ENCODE data around the gene BPIFB2. TPM values are rescaled to one million over a fixed set of nuclear protein-coding genes. Genes with fewer than 3 reads are reported as not detected.

Gene BPIFB2
- total RNA-seq, 1 donor from 2014 or later: not detected

- TF ChIP-seq CTCF (IDR thresholded peaks at IDR 0.05; ENCODE audit: insufficient read depth, low read length, severe bottlenecking): no peak
- DNase-seq (ENCODE audit: low read depth): no peak
Observed at GRCh38 chr20:33018169-33018931, 10.8 kb downstream of the BPIFB2 start.

GRCh38 chr20:33019465-33020277 is 12.2 kb downstream of the BPIFB2 start:
- FAIRE-seq: no peak
- H3K27me3 ChIP-seq (ENCODE audit: control insufficient read depth, insufficient read depth, low read length): no peaks in the 10 kb centered on the region

More at GRCh38 chr20:33018169-33018931, 10.8 kb downstream of the BPIFB2 start:
- no peak for FAIRE-seq
- H3K36me3 ChIP-seq (ENCODE audit: control insufficient read depth, insufficient read depth, low read length): no peaks in the 10 kb centered on the region
- no peaks in the 10 kb centered on the region for H3K27me3 ChIP-seq (ENCODE audit: control insufficient read depth, insufficient read depth, low read length)
- H3K4me3 ChIP-seq (ENCODE audit: low read depth, low read length): no peak overlapping the region

GRCh38 chr20:33020278-33021161 is 13.0 kb downstream of the BPIFB2 start:
- no peaks in the 10 kb centered on the region for H3K27me3 ChIP-seq (ENCODE audit: control insufficient read depth, insufficient read depth, low read length)
- FAIRE-seq (no peak), DNase-seq (ENCODE audit: low read depth) (no peak)
- no peak for TF ChIP-seq CTCF (IDR thresholded peaks at IDR 0.05; ENCODE audit: insufficient read depth, low read length, severe bottlenecking)
- H3K36me3 ChIP-seq (ENCODE audit: control insufficient read depth, insufficient read depth, low read length): no peaks in the 10 kb centered on the region
- no peak overlapping the region for H3K4me3 ChIP-seq (ENCODE audit: low read depth, low read length)

More at GRCh38 chr20:33019465-33020277, 12.2 kb downstream of the BPIFB2 start:
- DNase-seq (ENCODE audit: low read depth): no peak
- H3K4me3 ChIP-seq (ENCODE audit: low read depth, low read length): no peak overlapping the region
- H3K36me3 ChIP-seq (ENCODE audit: control insufficient read depth, insufficient read depth, low read length): no peaks in the 10 kb centered on the region
- TF ChIP-seq CTCF (IDR thresholded peaks at IDR 0.05; ENCODE audit: insufficient read depth, low read length, severe bottlenecking): no peak

GRCh38 chr20:33021879-33022278 is 14.4 kb downstream of the BPIFB2 start:
- H3K36me3 ChIP-seq (ENCODE audit: control insufficient read depth, insufficient read depth, low read length): no peaks in the 10 kb centered on the region
- no peaks in the 10 kb centered on the region for H3K27me3 ChIP-seq (ENCODE audit: control insufficient read depth, insufficient read depth, low read length)
- no peak overlapping the region for H3K4me3 ChIP-seq (ENCODE audit: low read depth, low read length)
- no peak for DNase-seq (ENCODE audit: low read depth)
- TF ChIP-seq CTCF (IDR thresholded peaks at IDR 0.05; ENCODE audit: insufficient read depth, low read length, severe bottlenecking): no peak
- FAIRE-seq: no peak

- H3K27me3 ChIP-seq (ENCODE audit: control insufficient read depth, insufficient read depth, low read length): no peaks in the 10 kb centered on the region
- H3K36me3 ChIP-seq (ENCODE audit: control insufficient read depth, insufficient read depth, low read length): no peaks in the 10 kb centered on the region
- no peak overlapping the region for H3K4me3 ChIP-seq (ENCODE audit: low read depth, low read length)
- no peak for FAIRE-seq
- no peak for TF ChIP-seq CTCF (IDR thresholded peaks at IDR 0.05; ENCODE audit: insufficient read depth, low read length, severe bottlenecking)
- DNase-seq (ENCODE audit: low read depth): no peak
Observed at GRCh38 chr20:33022289-33022688, 14.8 kb downstream of the BPIFB2 start.

All from bronchial epithelial cell (primary cell).